ENCODE data around the gene GALNT14. TPM values are rescaled to one million over a fixed set of nuclear protein-coding genes. Genes with fewer than 3 reads are reported as not detected.

Gene GALNT14
- total RNA-seq, 1 experiment from 2014 or later: 1.6 TPM

GRCh38 chr2:31038385-31038784 is 99.9 kb downstream of the GALNT14 start:
- Histone ChIP-seq H3K9me2 (replicated peaks; ENCODE audit: insufficient read depth, low read length) (no peaks in the 10 kb centered on the region), H3K4me2 (ENCODE audit: low read depth, low read length, poor library complexity, severe bottlenecking) (no peak overlapping the region), H3K36me3 (ENCODE audit: insufficient read depth, low read length) (no peaks in the 10 kb centered on the region), H3K27me3 (ENCODE audit: low read length) (no peaks in the 10 kb centered on the region), H3K9ac (ENCODE audit: low read length) (no peak overlapping the region), H2AFZ (ENCODE audit: low read length) (no peak overlapping the region), H3K4me1 (ENCODE audit: low read length) (no peaks in the 10 kb centered on the region), H3K4me3 (ENCODE audit: low read length) (no peak overlapping the region), H3K79me2 (ENCODE audit: low read length) (no peaks in the 10 kb centered on the region), H3K27ac (ENCODE audit: low read length) (no peak overlapping the region), H3K9me3 (ENCODE audit: low read length) (peaks cover 17% of the 10 kb centered on the region), H4K20me1 (ENCODE audit: insufficient read depth, low read depth, low read length) (no peaks in the 10 kb centered on the region)
- DNase-seq: peak; percentile 41

DNA sequence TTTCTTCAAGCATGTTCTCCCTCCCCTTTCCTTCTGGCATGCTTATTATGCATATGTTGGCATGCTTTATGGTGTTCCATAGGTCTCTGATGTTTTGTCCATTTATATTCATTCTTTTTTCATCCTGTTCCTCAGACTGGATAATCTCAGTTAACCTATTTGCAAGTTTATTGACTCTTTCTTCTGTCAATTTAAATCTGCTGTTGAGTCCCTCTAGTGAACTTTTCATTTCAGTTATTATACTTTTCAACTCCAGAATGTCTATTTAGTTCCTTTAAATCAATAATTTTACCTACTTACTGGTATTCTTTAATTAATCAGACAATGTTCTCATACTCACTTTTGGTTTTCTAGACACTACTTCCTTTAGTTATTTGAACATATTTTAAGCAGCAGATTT is 101.2 kb downstream of the GALNT14 start:
- Histone ChIP-seq H3K4me2 (ENCODE audit: low read depth, low read length, poor library complexity, severe bottlenecking) (no peak overlapping the region), H4K20me1 (ENCODE audit: insufficient read depth, low read depth, low read length) (no peaks in the 10 kb centered on the region), H3K27ac (ENCODE audit: low read length) (no peak overlapping the region), H3K4me3 (ENCODE audit: low read length) (no peak overlapping the region), H3K27me3 (ENCODE audit: low read length) (no peaks in the 10 kb centered on the region), H3K36me3 (ENCODE audit: insufficient read depth, low read length) (no peaks in the 10 kb centered on the region), H3K9ac (ENCODE audit: low read length) (no peak overlapping the region), H3K79me2 (ENCODE audit: low read length) (no peaks in the 10 kb centered on the region), H2AFZ (ENCODE audit: low read length) (no peak overlapping the region), H3K9me3 (ENCODE audit: low read length) (peaks cover 17% of the 10 kb centered on the region), H3K4me1 (ENCODE audit: low read length) (no peaks in the 10 kb centered on the region), H3K9me2 (replicated peaks; ENCODE audit: insufficient read depth, low read length) (no peaks in the 10 kb centered on the region)
- peak; percentile 44 for DNase-seq

DNA sequence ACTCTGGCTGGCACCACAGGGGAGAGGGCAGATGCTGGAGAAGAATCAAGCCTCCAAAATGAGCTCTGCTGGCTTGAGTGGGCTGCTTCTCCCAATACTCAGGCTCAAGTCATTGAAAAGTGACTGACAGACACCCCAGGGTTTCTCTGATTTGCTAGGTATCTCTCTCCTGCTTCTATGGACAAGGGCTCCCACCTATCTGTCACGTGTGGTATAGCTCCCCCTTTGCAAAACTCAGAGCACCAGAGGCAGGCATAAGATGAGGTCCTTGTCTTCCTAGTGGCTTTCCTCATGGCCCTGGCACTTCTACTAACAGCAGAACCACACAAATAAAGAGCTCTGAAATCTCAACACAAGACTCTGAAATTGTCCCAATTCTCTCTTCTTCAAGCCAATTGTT is 105.2 kb downstream of the GALNT14 start:
- no peaks in the 10 kb centered on the region for H4K20me1 ChIP-seq (ENCODE audit: insufficient read depth, low read depth, low read length)
- H3K4me2 ChIP-seq (ENCODE audit: low read depth, low read length, poor library complexity, severe bottlenecking): no peak overlapping the region
- no peak overlapping the region for H3K4me3 ChIP-seq (ENCODE audit: low read length)
- peak; percentile 46 for DNase-seq
- H3K79me2 ChIP-seq (ENCODE audit: low read length): no peaks in the 10 kb centered on the region
- H3K36me3 ChIP-seq (ENCODE audit: insufficient read depth, low read length): no peaks in the 10 kb centered on the region
- no peak overlapping the region for H2AFZ ChIP-seq (ENCODE audit: low read length)
- H3K9ac ChIP-seq (ENCODE audit: low read length): no peak overlapping the region
- no peaks in the 10 kb centered on the region for H3K4me1 ChIP-seq (ENCODE audit: low read length)
- H3K27ac ChIP-seq (ENCODE audit: low read length): no peak overlapping the region
- no peaks in the 10 kb centered on the region for H3K27me3 ChIP-seq (ENCODE audit: low read length)
- peaks cover 17% of the 10 kb centered on the region for H3K9me3 ChIP-seq (ENCODE audit: low read length)
- H3K9me2 ChIP-seq (replicated peaks; ENCODE audit: insufficient read depth, low read length): no peaks in the 10 kb centered on the region

DNA sequence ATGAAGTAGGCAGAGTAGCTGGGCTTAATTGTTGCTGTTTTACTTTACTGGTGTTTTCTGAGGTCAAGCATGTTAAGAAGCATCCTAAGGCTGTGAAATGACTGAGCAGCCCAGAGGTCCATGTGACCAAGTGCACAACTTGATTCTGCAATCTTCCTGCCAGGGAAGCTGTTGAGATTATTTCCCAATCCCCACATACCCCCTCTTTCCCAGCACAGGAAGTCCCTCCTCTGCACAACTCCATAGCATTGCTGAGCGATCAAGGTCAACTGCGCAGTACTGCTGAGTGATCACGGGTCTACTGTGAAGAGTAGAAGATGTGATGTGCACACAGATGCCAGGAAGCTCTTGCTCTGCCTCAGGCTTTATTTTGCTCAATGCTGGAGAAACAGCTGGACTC is 105.8 kb downstream of the GALNT14 start:
- H3K27ac ChIP-seq (ENCODE audit: low read length): no peak overlapping the region
- no peaks in the 10 kb centered on the region for H3K9me2 ChIP-seq (replicated peaks; ENCODE audit: insufficient read depth, low read length)
- no peak overlapping the region for H3K4me2 ChIP-seq (ENCODE audit: low read depth, low read length, poor library complexity, severe bottlenecking)
- no peak overlapping the region for H2AFZ ChIP-seq (ENCODE audit: low read length)
- DNase-seq: no peak
- H3K9me3 ChIP-seq (ENCODE audit: low read length): peaks cover 15% of the 10 kb centered on the region
- H3K79me2 ChIP-seq (ENCODE audit: low read length): no peaks in the 10 kb centered on the region
- H3K36me3 ChIP-seq (ENCODE audit: insufficient read depth, low read length): no peaks in the 10 kb centered on the region
- H3K9ac ChIP-seq (ENCODE audit: low read length): no peak overlapping the region
- no peaks in the 10 kb centered on the region for H4K20me1 ChIP-seq (ENCODE audit: insufficient read depth, low read depth, low read length)
- no peak overlapping the region for H3K4me3 ChIP-seq (ENCODE audit: low read length)
- H3K27me3 ChIP-seq (ENCODE audit: low read length): no peaks in the 10 kb centered on the region
- no peaks in the 10 kb centered on the region for H3K4me1 ChIP-seq (ENCODE audit: low read length)

GRCh38 chr2:31031132-31031706 is 107.0 kb downstream of the GALNT14 start:
- Histone ChIP-seq H2AFZ (ENCODE audit: low read length) (no peak overlapping the region), H3K4me1 (ENCODE audit: low read length) (no peaks in the 10 kb centered on the region), H3K27ac (ENCODE audit: low read length) (no peak overlapping the region), H3K9ac (ENCODE audit: low read length) (no peak overlapping the region), H3K4me3 (ENCODE audit: low read length) (no peak overlapping the region), H3K4me2 (ENCODE audit: low read depth, low read length, poor library complexity, severe bottlenecking) (no peak overlapping the region), H3K9me3 (ENCODE audit: low read length) (peaks cover 3% of the 10 kb centered on the region), H3K27me3 (ENCODE audit: low read length) (no peaks in the 10 kb centered on the region), H3K36me3 (ENCODE audit: insufficient read depth, low read length) (no peaks in the 10 kb centered on the region), H3K79me2 (ENCODE audit: low read length) (no peaks in the 10 kb centered on the region), H4K20me1 (ENCODE audit: insufficient read depth, low read depth, low read length) (no peaks in the 10 kb centered on the region), H3K9me2 (replicated peaks; ENCODE audit: insufficient read depth, low read length) (no peaks in the 10 kb centered on the region)
- DNase-seq: no peak

DNA sequence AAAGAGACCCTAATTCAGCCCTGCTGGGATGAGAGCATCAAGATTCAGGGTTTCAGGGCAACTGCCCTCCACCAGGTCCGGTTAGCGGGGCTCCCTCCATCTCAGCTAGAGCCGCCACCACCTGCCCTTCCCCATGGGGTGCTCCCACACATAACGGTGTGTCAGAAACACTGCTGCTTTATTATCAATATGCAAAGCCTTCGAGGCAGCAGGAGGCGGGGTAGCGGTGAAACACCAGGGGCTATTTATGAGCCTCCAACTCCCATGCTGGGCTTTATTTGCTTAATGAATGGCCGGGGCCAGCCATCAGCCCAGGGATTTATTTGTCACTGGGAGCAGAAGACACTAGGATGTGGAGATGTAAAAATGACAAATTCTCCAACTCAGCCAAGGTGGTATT is 109.8 kb downstream of the GALNT14 start:
- no peaks in the 10 kb centered on the region for H3K36me3 ChIP-seq (ENCODE audit: insufficient read depth, low read length)
- no peaks in the 10 kb centered on the region for H3K27me3 ChIP-seq (ENCODE audit: low read length)
- DNase-seq: no peak

GRCh38 chr2:31027549-31027948 is 110.7 kb downstream of the GALNT14 start:
- no peak overlapping the region for H2AFZ ChIP-seq (ENCODE audit: low read length)
- H3K9me3 ChIP-seq (ENCODE audit: low read length): no peaks in the 10 kb centered on the region
- no peaks in the 10 kb centered on the region for H3K36me3 ChIP-seq (ENCODE audit: insufficient read depth, low read length)
- no peaks in the 10 kb centered on the region for H3K4me1 ChIP-seq (ENCODE audit: low read length)
- H3K27me3 ChIP-seq (ENCODE audit: low read length): no peaks in the 10 kb centered on the region
- H4K20me1 ChIP-seq (ENCODE audit: insufficient read depth, low read depth, low read length): no peaks in the 10 kb centered on the region
- H3K9ac ChIP-seq (ENCODE audit: low read length): no peak overlapping the region
- no peak overlapping the region for H3K4me3 ChIP-seq (ENCODE audit: low read length)
- H3K9me2 ChIP-seq (replicated peaks; ENCODE audit: insufficient read depth, low read length): no peaks in the 10 kb centered on the region
- no peaks in the 10 kb centered on the region for H3K79me2 ChIP-seq (ENCODE audit: low read length)
- DNase-seq: no peak
- H3K27ac ChIP-seq (ENCODE audit: low read length): no peak overlapping the region
- H3K4me2 ChIP-seq (ENCODE audit: low read depth, low read length, poor library complexity, severe bottlenecking): no peak overlapping the region

More for the DNA sequence above, 109.8 kb downstream of the GALNT14 start:
- Histone ChIP-seq H2AFZ (ENCODE audit: low read length) (no peak overlapping the region), H3K9me2 (replicated peaks; ENCODE audit: insufficient read depth, low read length) (no peaks in the 10 kb centered on the region), H3K27ac (ENCODE audit: low read length) (no peak overlapping the region), H3K4me1 (ENCODE audit: low read length) (no peaks in the 10 kb centered on the region), H3K4me3 (ENCODE audit: low read length) (no peak overlapping the region), H3K9ac (ENCODE audit: low read length) (no peak overlapping the region), H3K9me3 (ENCODE audit: low read length) (no peaks in the 10 kb centered on the region), H3K79me2 (ENCODE audit: low read length) (no peaks in the 10 kb centered on the region), H3K4me2 (ENCODE audit: low read depth, low read length, poor library complexity, severe bottlenecking) (no peak overlapping the region), H4K20me1 (ENCODE audit: insufficient read depth, low read depth, low read length) (no peaks in the 10 kb centered on the region)

DNA sequence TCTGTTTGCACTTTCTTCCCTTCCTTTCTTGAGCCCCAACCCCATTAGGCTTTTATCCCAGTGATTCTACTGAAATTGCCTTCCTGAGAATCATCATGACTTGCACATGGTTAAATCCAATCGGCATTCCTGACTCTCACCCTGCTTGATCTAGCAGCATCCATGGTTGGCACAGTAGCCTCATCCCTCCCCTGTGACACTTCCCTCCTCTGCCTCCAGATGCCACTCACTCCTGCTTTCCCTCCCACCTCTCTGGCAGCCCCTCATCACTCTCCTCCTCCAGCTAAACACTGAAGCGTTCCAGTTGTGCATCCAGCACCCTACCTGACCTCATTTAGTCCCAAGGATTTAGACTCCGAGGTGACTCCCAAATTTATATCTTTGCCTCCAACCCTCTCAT is 114.7 kb downstream of the GALNT14 start:
- DNase-seq: no peak
- no peaks in the 10 kb centered on the region for H3K4me1 ChIP-seq (ENCODE audit: low read length)
- H3K27ac ChIP-seq (ENCODE audit: low read length): no peak overlapping the region
- H2AFZ ChIP-seq (ENCODE audit: low read length): no peak overlapping the region
- no peaks in the 10 kb centered on the region for H3K9me3 ChIP-seq (ENCODE audit: low read length)
- H3K4me2 ChIP-seq (ENCODE audit: low read depth, low read length, poor library complexity, severe bottlenecking): no peak overlapping the region
- H3K4me3 ChIP-seq (ENCODE audit: low read length): no peak overlapping the region
- no peaks in the 10 kb centered on the region for H3K27me3 ChIP-seq (ENCODE audit: low read length)
- H4K20me1 ChIP-seq (ENCODE audit: insufficient read depth, low read depth, low read length): no peaks in the 10 kb centered on the region
- no peak overlapping the region for H3K9ac ChIP-seq (ENCODE audit: low read length)
- no peaks in the 10 kb centered on the region for H3K36me3 ChIP-seq (ENCODE audit: insufficient read depth, low read length)
- no peaks in the 10 kb centered on the region for H3K9me2 ChIP-seq (replicated peaks; ENCODE audit: insufficient read depth, low read length)
- no peaks in the 10 kb centered on the region for H3K79me2 ChIP-seq (ENCODE audit: low read length)

DNA sequence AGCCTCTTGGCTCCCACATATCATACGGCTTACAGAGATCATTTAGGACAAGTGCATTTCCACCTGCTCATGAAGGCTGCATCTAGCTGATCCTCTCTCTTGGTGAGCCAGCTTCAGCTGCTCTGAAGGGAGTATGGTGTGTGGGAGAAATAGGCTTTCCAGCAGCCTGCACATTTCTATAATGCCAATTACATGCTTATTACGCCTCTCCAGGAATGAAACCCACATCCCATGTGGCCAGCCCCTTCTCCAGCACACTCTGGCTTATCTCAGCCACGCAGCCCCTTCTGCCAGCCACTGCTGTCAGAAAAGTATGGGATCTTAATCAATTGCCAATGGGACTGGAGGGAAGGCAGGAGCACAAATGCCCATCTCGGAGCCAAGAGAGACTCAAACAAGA is 117.5 kb downstream of the GALNT14 start:
- Histone ChIP-seq H3K4me1 (ENCODE audit: low read length) (no peaks in the 10 kb centered on the region), H3K9me2 (replicated peaks; ENCODE audit: insufficient read depth, low read length) (no peaks in the 10 kb centered on the region), H4K20me1 (ENCODE audit: insufficient read depth, low read depth, low read length) (no peaks in the 10 kb centered on the region), H3K4me2 (ENCODE audit: low read depth, low read length, poor library complexity, severe bottlenecking) (no peak overlapping the region), H3K9ac (ENCODE audit: low read length) (no peak overlapping the region), H3K36me3 (ENCODE audit: insufficient read depth, low read length) (no peaks in the 10 kb centered on the region), H3K27me3 (ENCODE audit: low read length) (no peaks in the 10 kb centered on the region), H3K79me2 (ENCODE audit: low read length) (no peaks in the 10 kb centered on the region), H3K4me3 (ENCODE audit: low read length) (no peak overlapping the region), H3K27ac (ENCODE audit: low read length) (no peak overlapping the region), H2AFZ (ENCODE audit: low read length) (no peak overlapping the region), H3K9me3 (ENCODE audit: low read length) (no peaks in the 10 kb centered on the region)
- DNase-seq: no peak
